Activated CD8-positive, alpha-beta memory T cell treated with anti-CD3 and anti-CD28 coated beads, Interleukin-2, amount 50 U/mL, for 48 hours (primary cell): ENCODE results near the gene MMRN1.

ENCODE experiments used
- DNase-seq: peaks from one replicate; pipeline ENCODE4 v3.0.0-alpha.2; 2020

MMRN1 gene, protein sequence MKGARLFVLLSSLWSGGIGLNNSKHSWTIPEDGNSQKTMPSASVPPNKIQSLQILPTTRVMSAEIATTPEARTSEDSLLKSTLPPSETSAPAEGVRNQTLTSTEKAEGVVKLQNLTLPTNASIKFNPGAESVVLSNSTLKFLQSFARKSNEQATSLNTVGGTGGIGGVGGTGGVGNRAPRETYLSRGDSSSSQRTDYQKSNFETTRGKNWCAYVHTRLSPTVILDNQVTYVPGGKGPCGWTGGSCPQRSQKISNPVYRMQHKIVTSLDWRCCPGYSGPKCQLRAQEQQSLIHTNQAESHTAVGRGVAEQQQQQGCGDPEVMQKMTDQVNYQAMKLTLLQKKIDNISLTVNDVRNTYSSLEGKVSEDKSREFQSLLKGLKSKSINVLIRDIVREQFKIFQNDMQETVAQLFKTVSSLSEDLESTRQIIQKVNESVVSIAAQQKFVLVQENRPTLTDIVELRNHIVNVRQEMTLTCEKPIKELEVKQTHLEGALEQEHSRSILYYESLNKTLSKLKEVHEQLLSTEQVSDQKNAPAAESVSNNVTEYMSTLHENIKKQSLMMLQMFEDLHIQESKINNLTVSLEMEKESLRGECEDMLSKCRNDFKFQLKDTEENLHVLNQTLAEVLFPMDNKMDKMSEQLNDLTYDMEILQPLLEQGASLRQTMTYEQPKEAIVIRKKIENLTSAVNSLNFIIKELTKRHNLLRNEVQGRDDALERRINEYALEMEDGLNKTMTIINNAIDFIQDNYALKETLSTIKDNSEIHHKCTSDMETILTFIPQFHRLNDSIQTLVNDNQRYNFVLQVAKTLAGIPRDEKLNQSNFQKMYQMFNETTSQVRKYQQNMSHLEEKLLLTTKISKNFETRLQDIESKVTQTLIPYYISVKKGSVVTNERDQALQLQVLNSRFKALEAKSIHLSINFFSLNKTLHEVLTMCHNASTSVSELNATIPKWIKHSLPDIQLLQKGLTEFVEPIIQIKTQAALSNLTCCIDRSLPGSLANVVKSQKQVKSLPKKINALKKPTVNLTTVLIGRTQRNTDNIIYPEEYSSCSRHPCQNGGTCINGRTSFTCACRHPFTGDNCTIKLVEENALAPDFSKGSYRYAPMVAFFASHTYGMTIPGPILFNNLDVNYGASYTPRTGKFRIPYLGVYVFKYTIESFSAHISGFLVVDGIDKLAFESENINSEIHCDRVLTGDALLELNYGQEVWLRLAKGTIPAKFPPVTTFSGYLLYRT

DNA sequence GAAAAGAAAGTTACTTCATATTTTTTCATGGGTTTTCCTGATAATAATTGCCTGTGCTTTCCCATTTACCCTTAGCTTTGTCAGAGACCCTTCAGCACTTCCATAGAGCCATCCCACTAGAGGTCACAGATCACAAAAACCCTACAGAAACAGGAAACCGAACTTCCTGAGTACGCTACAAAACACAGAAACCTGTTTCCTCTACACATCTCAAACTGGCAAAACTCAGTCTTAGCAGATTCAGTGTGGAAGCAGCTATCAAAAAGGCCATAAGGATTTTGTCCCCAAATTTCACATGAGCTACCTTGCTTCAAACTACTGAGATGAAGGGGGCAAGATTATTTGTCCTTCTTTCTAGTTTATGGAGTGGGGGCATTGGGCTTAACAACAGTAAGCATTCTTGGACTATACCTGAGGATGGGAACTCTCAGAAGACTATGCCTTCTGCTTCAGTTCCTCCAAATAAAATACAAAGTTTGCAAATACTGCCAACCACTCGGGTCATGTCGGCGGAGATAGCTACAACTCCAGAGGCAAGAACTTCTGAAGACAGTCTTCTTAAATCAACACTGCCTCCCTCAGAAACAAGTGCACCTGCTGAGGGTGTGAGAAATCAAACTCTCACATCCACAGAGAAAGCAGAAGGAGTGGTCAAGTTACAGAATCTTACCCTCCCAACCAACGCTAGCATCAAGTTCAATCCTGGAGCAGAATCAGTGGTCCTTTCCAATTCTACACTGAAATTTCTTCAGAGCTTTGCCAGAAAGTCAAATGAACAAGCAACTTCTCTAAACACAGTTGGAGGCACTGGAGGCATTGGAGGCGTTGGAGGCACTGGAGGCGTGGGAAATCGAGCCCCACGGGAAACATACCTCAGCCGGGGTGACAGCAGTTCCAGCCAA is at the start of gene MMRN1:
Gene MMRN1 (plus strand): TSS at position 206 of the 902 bp plus-strand sequence. CDS start 118 bp downstream, at position 324.
- no peak for DNase-seq

GRCh38 chr4:89847571-89848325 is 46.9 kb upstream of the MMRN1 start:
- no peak for DNase-seq

DNA sequence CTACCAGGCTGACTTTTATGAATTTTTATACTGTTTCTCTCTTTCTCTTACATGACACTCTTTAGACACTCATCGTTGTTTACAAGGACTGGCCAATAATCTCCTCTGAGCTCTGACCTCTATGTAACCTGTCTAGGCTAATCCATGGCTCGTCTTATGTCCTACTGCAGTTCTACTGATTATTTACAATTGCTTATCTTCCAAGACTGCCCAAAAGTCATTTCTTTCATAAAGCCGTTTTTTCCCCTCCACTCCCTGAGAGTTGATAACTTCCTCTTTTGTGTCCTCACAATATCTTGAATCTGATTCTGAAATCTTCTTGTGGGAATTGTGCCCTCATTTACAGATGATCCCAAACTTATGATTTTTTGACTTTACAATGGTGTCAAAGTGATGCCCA is 39.4 kb upstream of the MMRN1 start:
- DNase-seq: no peak

DNA sequence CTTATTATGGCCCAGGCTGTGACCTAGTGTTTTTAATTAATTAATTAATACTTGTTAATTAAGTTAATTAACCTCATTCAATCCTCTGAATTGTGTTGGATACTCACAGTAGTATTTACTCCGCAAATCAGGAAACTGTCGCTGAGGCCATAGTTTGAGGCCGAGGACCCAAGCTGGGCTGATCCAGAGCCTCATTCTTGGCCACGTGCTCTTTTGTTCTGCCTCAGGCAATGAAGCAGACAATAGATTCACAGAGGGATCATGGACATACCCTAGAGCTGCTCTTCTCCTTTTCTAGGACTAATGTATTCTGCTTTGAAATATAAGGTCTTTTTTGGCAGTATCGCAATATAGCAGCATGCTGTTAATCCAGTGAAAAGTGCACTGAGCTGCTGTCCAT is 33.7 kb upstream of the MMRN1 start:
- no peak for DNase-seq

DNA sequence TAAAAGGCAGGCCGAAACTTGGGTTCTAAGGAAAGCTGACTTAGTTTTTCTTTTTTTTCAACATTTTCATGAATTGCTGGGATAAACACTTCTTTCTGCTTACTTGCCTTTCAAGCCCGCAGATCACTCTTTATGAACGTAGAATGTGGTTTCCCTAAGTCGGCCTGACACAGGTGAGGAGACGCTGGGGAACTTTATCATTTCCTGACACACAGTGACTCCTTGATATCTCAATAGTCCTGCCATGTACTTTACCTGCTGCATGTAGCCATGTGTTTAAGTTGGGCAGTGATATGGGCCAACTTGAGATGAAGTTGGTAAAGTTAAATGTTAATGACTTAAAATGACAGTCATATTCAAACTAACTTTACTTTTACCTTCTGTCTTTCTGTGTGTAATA is 31.1 kb upstream of the MMRN1 start:
- no peak for DNase-seq

DNA sequence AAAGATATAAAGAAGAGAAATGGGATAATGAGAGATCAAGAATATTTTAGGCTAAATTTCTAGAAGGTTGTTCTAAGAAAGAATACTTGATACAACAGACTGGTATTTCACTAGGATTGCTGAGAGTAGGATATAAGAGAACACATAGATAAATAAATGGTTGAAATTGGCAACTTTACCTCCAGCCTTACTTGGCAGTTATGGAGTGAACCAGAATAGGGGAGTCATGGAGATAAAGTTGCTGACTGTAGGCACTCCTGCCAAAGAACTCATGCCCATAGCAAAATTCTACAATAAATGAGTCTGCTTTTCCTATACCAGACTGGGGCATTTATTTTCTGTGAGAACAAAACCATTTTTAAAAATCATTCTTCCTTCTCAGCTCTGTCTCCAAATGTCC is 26.4 kb upstream of the MMRN1 start:
- no peak for DNase-seq

DNA sequence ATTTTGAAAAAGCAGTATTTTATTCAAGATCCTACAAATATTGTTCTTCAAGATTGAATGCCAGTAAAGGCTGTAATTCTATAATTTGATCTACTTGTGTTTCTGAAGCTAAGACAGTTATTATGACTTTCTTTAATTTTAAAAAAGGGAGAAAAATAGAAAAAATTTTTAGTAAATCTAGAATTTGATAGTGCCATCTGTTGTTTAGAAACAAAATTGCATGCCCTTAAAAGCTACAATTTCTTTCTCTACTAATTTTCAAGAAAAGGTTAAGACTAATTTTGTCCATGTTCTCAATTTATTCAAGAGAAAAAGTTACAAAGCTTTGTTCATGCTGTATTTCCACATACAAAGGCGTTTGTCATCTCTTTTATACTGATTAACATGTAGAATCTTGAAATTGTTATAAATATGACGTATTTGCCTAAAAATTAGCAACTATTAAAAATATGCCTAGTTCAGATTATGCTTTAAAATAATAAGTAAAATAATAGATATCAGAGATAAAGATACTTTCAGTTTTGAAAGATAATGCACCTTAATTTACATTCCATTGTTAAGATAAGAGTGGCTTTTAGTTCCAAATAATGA is 25.6 kb upstream of the MMRN1 start:
- no peak for DNase-seq

- no peak for DNase-seq
These were observed 23.4 kb upstream of the MMRN1 start for GRCh38 chr4:89871211-89871610.

GRCh38 chr4:89876548-89876947 is 18.1 kb upstream of the MMRN1 start:
- no peak for DNase-seq

- DNase-seq: no peak
These were observed 16.0 kb upstream of the MMRN1 start for GRCh38 chr4:89878611-89879010.

GRCh38 chr4:89879215-89879614 is 15.4 kb upstream of the MMRN1 start:
- no peak for DNase-seq

DNA sequence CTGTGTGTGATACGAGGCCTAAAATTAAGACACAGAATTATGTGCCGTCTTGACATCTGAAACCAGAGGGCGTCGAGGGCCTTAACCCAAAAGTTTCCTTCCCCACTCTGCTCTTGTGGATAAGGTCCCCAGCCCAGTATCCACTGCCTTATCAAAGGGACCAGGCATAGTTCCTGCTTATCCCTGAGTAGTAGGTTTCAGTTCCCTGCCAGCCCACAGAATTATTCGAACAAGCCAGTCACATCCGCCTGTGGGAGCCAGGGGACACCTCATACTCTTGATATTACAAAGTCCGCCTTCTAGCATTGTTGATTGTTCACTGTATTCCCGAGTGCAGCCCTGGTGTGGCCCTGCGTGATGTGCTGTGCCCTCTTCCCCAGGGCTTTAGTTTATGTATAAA is 5.4 kb upstream of the MMRN1 start:
- DNase-seq: no peak

DNA sequence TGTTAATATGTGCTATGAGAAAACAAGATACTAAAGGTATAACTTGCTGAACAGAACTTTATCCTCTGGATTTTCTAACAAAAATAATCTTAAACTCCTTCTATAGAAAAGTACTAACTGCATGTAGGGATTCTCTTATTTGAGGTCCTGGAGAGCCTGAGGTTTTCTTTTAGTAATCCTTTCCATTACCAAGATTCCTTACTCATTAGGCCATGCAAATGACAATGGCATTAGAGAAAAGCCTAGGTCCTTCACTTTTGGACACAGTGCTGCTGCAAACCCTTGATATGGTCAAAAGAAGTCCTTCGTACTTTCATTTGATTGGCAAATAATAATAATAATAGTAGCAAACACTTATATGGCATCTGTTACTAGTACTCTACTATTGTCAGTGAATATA is 3.2 kb downstream of the MMRN1 start:
- no peak for DNase-seq

GRCh38 chr4:89898304-89898716 is 3.7 kb downstream of the MMRN1 start:
- no peak for DNase-seq

GRCh38 chr4:89899152-89899551 is 4.5 kb downstream of the MMRN1 start:
- DNase-seq: no peak

DNA sequence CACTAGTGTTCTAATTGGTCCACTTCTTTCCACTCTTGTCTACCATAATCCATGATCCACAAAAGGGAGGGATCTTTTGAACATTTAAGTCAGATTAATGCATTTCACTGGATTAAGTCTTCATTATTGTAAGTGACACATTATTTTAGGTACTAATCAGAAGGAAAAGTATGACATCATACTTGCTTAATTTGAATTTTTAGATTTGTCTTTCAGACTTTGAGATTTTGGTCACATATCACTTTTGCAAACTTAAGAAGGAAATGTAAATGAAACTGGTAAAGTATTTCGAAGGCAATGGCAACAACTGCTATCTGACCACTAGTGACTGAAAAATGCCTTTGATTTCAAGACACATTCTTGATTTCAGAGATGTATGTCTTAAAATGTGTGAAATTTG is 5.2 kb downstream of the MMRN1 start:
- no peak for DNase-seq

DNA sequence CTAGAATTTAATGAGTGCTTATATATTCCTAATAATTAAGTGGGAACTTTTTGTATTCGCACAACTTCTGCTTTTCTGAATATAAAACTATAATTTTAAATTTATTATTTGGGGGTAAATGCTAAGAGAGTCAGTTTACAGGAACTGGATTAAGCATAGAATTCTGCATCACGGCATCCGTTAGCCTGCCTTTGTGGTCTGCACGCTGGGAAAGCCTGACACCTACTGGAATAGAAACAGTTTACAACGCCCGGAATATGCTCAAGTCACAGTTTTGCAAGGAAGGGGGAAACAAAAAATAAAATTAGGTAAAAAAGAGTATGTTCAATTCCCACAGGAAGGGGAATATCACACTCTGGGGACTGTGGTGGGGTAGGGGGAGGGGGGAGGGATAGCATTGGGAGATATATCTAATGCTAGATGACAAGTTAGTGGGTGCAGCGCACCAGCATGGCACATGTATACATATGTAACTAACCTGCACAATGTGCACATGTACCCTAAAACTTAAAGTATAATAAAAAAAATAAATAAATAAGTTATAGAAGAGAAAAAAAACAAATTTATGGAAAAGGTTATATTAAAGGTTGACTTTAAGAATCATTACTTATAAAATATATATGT is 7.3 kb downstream of the MMRN1 start:
- peak; percentile 54 for DNase-seq

GRCh38 chr4:89904524-89904923 is 9.9 kb downstream of the MMRN1 start:
- no peak for DNase-seq

DNA sequence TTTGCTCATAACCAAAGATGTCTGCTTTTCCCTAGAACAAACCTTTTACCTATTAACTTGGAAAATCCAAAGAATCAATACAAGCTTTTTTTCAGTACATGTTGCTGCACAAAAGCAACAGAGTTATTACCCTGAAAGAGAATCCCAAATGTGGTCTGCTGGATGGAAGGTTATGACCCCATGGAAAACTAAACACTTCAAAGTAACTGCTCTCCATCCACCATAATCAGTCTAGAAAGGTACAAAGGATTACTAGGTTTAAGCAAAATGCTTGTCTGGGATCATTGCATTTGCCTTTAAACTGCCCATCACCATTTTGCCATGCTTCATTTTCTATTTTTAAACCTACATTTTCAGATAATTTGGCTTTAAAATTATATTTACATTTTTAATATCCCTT is 11.7 kb downstream of the MMRN1 start:
- DNase-seq: no peak

GRCh38 chr4:89906777-89907521 is 12.3 kb downstream of the MMRN1 start:
- no peak for DNase-seq
